A549 (cell line): ENCODE measurements around the gene ATG2A. TPM values are rescaled to one million over a fixed set of nuclear protein-coding genes. Genes with fewer than 3 reads are reported as not detected.

ENCODE experiments used
- ATAC-seq, 2 experiments: fragments of 200-7000 bp in 1 of 2; fragments of >200 bp in 1 of 2; cut with Nextera tagmentation in 1 of 2; cut with Tn5 transposase in 1 of 2; 3 replicates each; pipeline versions ENCODE4 v1.8.0 to v1.9.1; 2018 to 2020; ENCODE audit warnings: mild to moderate bottlenecking in 1 of 2, moderate library complexity in 1 of 2
- CTCF ChIA-PET: fragments of 300-600 bp; sonication (Branson Sonifier 250); formaldehyde crosslinking; extraction: SDS; loops from one replicate; lab custom pipeline; 2021; ENCODE audit warnings: antibody characterized with exemption, inconsistent platforms; lab: Yijun Ruan, JAX
- POLR2A ChIA-PET: fragments of 350-600 bp; formaldehyde crosslinking; extraction: SDS; loops from one replicate; lab custom pipeline; 2021; ENCODE audit warnings: antibody characterized with exemption, inconsistent platforms; lab: Yijun Ruan, JAX
- DNase-seq, 2 experiments: peaks; one replicate each; pipeline versions ENCODE4 v3.0.0 to v3.0.0-alpha.2; 2011 to 2016; ENCODE audit warnings: low read depth in 1 of 2, low spot score in 1 of 2
- FAIRE-seq: peaks from 2 replicates; lab custom pipeline; 2011; peaks lifted over from hg19 to GRCh38; lab: Jason Lieb, UNC
- H3K27ac ChIP-seq, 2 experiments: fragments of >200 bp; sonication (Bioruptor Twin); formaldehyde crosslinking; 3 replicates each; pipeline ENCODE4 v1.5.1; 2016 to 2017
- H3K4me1 ChIP-seq: fragments of >200 bp; sonication (Bioruptor Twin); formaldehyde crosslinking; 3 replicates; pipeline ENCODE4 v1.6.1; 2016
- H3K4me2 ChIP-seq: fragments of >200 bp; sonication (Bioruptor Twin); formaldehyde crosslinking; 3 replicates; pipeline ENCODE4 v1.6.1; 2016
- H3K4me3 ChIP-seq: fragments of >200 bp; sonication (Bioruptor Twin); formaldehyde crosslinking; 3 replicates; pipeline ENCODE4 v1.5.1; 2016
- H3K9me3 ChIP-seq: fragments of >200 bp; sonication (Bioruptor Twin); formaldehyde crosslinking; 3 replicates; pipeline ENCODE4 v1.6.1; 2016
- CBX8 ChIP-seq: fragments of 200-600 bp; sonication (generic); IDR thresholded peaks from 2 replicates; pipeline ENCODE4 v1.6.1; 2016
- CHD2 ChIP-seq: fragments of 150-350 bp; IDR thresholded peaks from 2 replicates; pipeline ENCODE4 v1.6.1; 2014; ENCODE audit warnings: low read length; ENCODE audit not compliant: partially characterized antibody
- EHMT2 ChIP-seq: fragments of 200-600 bp; sonication (generic); IDR thresholded peaks from 2 replicates; pipeline ENCODE4 v1.6.1; 2016; ENCODE audit warnings: antibody characterized with exemption, low read depth, mild to moderate bottlenecking, moderate library complexity
- EP300 ChIP-seq, 2 experiments: fragments of >200 bp; sonication (Bioruptor Twin); formaldehyde crosslinking; IDR thresholded peaks; 2 replicates in 1 of 2; 3 replicates in 1 of 2; pipeline ENCODE4 v1.6.1; 2016 to 2017
- ESRRA ChIP-seq: fragments of 150-350 bp; IDR thresholded peaks from 2 replicates; pipeline ENCODE4 v1.6.1; 2014; ENCODE audit warnings: mild to moderate bottlenecking, low read length, borderline replicate concordance
- FOSB ChIP-seq: fragments of 250-450 bp; sonication (Bioruptor Pico); IDR thresholded peaks from 2 replicates; pipeline ENCODE4 v1.5.0; 2020; ENCODE audit warnings: mild to moderate bottlenecking, moderate library complexity
- FOXS1 ChIP-seq: fragments of 250-450 bp; sonication (Bioruptor Pico); IDR thresholded peaks from 2 replicates; pipeline ENCODE4 v1.5.0; 2020; ENCODE audit warnings: mild to moderate bottlenecking, moderate library complexity
- HEYL ChIP-seq: fragments of 250-450 bp; sonication (Bioruptor Pico); IDR thresholded peaks from 2 replicates; pipeline ENCODE4 v1.8.0; 2021; ENCODE audit warnings: mild to moderate bottlenecking, moderate library complexity
- HOXB5 ChIP-seq: fragments of 250-450 bp; sonication (Bioruptor Pico); IDR thresholded peaks from 2 replicates; pipeline ENCODE4 v1.5.0; 2020; ENCODE audit warnings: mild to moderate bottlenecking, moderate library complexity
- KDM1A ChIP-seq: fragments of 200-600 bp; sonication (generic); IDR thresholded peaks from 2 replicates; pipeline ENCODE4 v1.6.1; 2016; ENCODE audit warnings: low read depth, mild to moderate bottlenecking
- PHF8 ChIP-seq: fragments of 200-600 bp; sonication (generic); IDR thresholded peaks from 2 replicates; pipeline ENCODE4 v1.6.1; 2016; ENCODE audit warnings: low read depth, mild to moderate bottlenecking, antibody characterized with exemption, moderate library complexity, borderline replicate concordance
- POLR2AphosphoS2 ChIP-seq: conservative IDR thresholded peaks from 2 replicates; pipeline ENCODE4 v1.6.1; 2012; ENCODE audit warnings: low read length, improper control_type of control experiment, inconsistent platforms
- RAD21 ChIP-seq, 2 experiments: fragments of >200 bp in 1 of 2; sonication (Bioruptor Twin) in 1 of 2; formaldehyde crosslinking in 1 of 2; IDR thresholded peaks in 1 of 2; conservative IDR thresholded peaks in 1 of 2; 2 replicates in 1 of 2; 3 replicates in 1 of 2; pipeline ENCODE4 v1.6.1; 2012 to 2018; ENCODE audit warnings: inconsistent platforms in 1 of 2
- RNF2 ChIP-seq: fragments of 200-600 bp; sonication (generic); IDR thresholded peaks from 2 replicates; pipeline ENCODE4 v1.6.1; 2016; ENCODE audit warnings: low read depth, mild to moderate bottlenecking, antibody characterized with exemption, moderate library complexity, borderline replicate concordance
- ZNF302 ChIP-seq: fragments of 250-450 bp; sonication (Bioruptor Pico); IDR thresholded peaks from 2 replicates; pipeline ENCODE4 v1.9.0; 2021; ENCODE audit warnings: inconsistent platforms, mild to moderate bottlenecking, moderate library complexity
- ZSCAN20 ChIP-seq: fragments of 250-450 bp; sonication (Bioruptor Pico); IDR thresholded peaks from 2 replicates; pipeline ENCODE4 v1.8.0; 2022; ENCODE audit warnings: mild to moderate bottlenecking, moderate library complexity
- WGBS: methylation state at CpG from one replicate; pipeline ENCODE4 v1.1.6; 2017; ENCODE audit errors: missing lambda C conversion rate; 5-methylcytosine and 5-hydroxymethylcytosine counted together
- polyA plus RNA-seq, 4 experiments: library from polyadenylated mRNA; depleted of rRNA in 3 of 4; stranded (reverse); fragments of >200 nt; fragmentation: RNase III in 1 of 4; extraction: RNeasy Plus Mini Kit Qiagen cat#74134 plus additional on column Dnase treatment in 1 of 4; gene quantifications; 2 replicates in 3 of 4; 3 replicates in 1 of 4; pipeline ENCODE4 v1.2.3, GENCODE V29; 2011 to 2017
- TF ChIP-seq, protein P1 (sequence below): fragments of 450-650 bp; IDR thresholded peaks from 2 replicates; pipeline ENCODE4 v1.6.1; 2014; ENCODE audit warnings: antibody characterized with exemption
- TF ChIP-seq, protein P2 (sequence below): fragments of >200 bp; sonication (Bioruptor Twin); formaldehyde crosslinking; IDR thresholded peaks from 3 replicates; pipeline ENCODE4 v1.6.1; 2016
- TF ChIP-seq, protein P3 (sequence below): fragments of >200 bp; sonication (Bioruptor Twin); formaldehyde crosslinking; IDR thresholded peaks from 2 replicates; pipeline ENCODE4 v1.6.1; 2016
- TF ChIP-seq, protein P4 (sequence below): fragments of 200-600 bp; sonication (generic); IDR thresholded peaks from 2 replicates; pipeline ENCODE4 v1.6.1; 2016; ENCODE audit warnings: antibody characterized with exemption, mild to moderate bottlenecking, moderate library complexity

The ATG2A gene
- polyA plus RNA-seq, 2 of the 4 experiments (the other 2 are of a cell fraction) = 3.1 to 13.4 TPM

DNA sequence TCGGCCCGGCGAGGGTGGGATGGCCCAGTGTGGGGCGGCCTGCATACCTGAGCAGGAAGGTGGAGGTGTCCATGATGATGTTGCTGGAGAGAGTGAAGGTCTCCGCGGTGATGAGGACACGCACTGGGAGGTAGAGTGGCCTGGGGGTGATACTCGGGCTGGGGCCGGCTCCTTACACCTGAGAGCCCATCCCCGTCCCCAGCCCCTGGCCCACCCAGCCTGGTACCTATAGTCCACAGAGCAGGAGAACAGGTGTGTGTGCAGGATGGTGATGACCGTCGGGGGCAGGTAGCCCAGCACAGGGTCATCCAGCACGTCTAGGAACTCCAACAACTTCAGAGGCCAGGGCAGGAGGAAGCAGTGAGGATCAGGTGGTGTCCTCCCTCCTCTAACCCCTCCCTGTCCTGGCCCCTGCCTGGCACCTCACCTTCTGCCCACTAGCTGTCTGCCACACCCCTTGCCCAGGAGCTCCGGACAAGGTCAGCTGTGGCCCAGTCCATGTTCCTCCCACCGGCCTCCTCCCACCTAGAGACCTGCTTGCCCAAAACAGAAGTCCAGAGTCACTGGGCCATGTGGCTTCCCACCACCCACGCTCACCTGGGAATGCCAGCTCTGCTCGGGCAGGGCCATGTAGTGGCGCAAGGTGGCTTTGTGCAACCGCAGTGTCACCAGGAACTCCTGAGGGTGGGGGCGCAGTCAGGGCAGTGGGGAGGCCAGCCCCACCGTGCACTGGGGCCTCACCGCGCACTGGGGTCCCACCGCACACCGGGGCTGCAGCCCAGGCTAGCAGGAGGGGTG, 11.3 kb downstream of the ATG2A start:
- Histone ChIP-seq H3K4me3 (no peak overlapping the region), H3K4me2 (no peak overlapping the region), H3K4me1 (no peaks in the 10 kb centered on the region; the same call in 2 of the 3 replicates), H3K27ac (no peak overlapping the region), H3K9me3 (no peaks in the 10 kb centered on the region)
- 94% methylated on average over 24 of the region's 25 CpGs for WGBS
- ChIA-PET POLR2A (no interaction called here), CTCF (interaction anchor here (1.5 to 5.7 kb wide), 4 partner anchors 11 to 91 kb away, joined by 3 to 52 read pairs (median 8); partner anchors contain the start of gene BATF2)
- ATAC-seq (no peak), DNase-seq (no peak), FAIRE-seq (no peak)
- TF ChIP-seq EP300 (IDR thresholded peaks at IDR 0.05) (no peak), FOXS1 (CRISPR knock-in tag) (no peak), HEYL (CRISPR knock-in tag) (no peak), FOSB (no peak), ZSCAN20 (no peak), RAD21 (conservative IDR thresholded peaks at IDR 0.05 in 1 of 2, IDR thresholded peaks at IDR 0.05 in 1 of 2) (no peak), ZNF302 (no peak), CHD2 (no peak), PHF8 (no peak), POLR2AphosphoS2 (no peak), ESRRA (no peak), EHMT2 (no peak), HOXB5 (CRISPR knock-in tag) (no peak), RNF2 (no peak), KDM1A (no peak), CBX8 (no peak)
- TF ChIP-seq, protein P1, sequence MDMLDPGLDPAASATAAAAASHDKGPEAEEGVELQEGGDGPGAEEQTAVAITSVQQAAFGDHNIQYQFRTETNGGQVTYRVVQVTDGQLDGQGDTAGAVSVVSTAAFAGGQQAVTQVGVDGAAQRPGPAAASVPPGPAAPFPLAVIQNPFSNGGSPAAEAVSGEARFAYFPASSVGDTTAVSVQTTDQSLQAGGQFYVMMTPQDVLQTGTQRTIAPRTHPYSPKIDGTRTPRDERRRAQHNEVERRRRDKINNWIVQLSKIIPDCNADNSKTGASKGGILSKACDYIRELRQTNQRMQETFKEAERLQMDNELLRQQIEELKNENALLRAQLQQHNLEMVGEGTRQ = no peak
- TF ChIP-seq, protein P2, sequence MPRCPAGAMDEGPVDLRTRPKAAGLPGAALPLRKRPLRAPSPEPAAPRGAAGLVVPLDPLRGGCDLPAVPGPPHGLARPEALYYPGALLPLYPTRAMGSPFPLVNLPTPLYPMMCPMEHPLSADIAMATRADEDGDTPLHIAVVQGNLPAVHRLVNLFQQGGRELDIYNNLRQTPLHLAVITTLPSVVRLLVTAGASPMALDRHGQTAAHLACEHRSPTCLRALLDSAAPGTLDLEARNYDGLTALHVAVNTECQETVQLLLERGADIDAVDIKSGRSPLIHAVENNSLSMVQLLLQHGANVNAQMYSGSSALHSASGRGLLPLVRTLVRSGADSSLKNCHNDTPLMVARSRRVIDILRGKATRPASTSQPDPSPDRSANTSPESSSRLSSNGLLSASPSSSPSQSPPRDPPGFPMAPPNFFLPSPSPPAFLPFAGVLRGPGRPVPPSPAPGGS = no peak
- TF ChIP-seq, protein P3, sequence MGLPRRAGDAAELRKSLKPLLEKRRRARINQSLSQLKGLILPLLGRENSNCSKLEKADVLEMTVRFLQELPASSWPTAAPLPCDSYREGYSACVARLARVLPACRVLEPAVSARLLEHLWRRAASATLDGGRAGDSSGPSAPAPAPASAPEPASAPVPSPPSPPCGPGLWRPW = no peak
- TF ChIP-seq, protein P4, sequence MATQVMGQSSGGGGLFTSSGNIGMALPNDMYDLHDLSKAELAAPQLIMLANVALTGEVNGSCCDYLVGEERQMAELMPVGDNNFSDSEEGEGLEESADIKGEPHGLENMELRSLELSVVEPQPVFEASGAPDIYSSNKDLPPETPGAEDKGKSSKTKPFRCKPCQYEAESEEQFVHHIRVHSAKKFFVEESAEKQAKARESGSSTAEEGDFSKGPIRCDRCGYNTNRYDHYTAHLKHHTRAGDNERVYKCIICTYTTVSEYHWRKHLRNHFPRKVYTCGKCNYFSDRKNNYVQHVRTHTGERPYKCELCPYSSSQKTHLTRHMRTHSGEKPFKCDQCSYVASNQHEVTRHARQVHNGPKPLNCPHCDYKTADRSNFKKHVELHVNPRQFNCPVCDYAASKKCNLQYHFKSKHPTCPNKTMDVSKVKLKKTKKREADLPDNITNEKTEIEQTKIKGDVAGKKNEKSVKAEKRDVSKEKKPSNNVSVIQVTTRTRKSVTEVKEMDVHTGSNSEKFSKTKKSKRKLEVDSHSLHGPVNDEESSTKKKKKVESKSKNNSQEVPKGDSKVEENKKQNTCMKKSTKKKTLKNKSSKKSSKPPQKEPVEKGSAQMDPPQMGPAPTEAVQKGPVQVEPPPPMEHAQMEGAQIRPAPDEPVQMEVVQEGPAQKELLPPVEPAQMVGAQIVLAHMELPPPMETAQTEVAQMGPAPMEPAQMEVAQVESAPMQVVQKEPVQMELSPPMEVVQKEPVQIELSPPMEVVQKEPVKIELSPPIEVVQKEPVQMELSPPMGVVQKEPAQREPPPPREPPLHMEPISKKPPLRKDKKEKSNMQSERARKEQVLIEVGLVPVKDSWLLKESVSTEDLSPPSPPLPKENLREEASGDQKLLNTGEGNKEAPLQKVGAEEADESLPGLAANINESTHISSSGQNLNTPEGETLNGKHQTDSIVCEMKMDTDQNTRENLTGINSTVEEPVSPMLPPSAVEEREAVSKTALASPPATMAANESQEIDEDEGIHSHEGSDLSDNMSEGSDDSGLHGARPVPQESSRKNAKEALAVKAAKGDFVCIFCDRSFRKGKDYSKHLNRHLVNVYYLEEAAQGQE = no peak
